ENCODE results near the gene SLC1A7.

SLC1A7 gene

GRCh38 chr1:53174971-53175913 lies 32.8 kb upstream of the SLC1A7 start:
- Histone ChIP-seq H3K36me3 (ENCODE audit: insufficient read depth, low read length) (no peaks in the 10 kb centered on the region), H3K9me3 (ENCODE audit: control insufficient read depth, insufficient read depth, low read length) (no peaks in the 10 kb centered on the region), H3K9ac (ENCODE audit: low read depth, low read length) (no peak overlapping the region), H3K4me1 (ENCODE audit: insufficient read depth, low read length) (peaks cover 16% of the 10 kb centered on the region)

GRCh38 chr1:53172426-53173128 lies 30.1 kb upstream of the SLC1A7 start:
- no peaks in the 10 kb centered on the region for H3K36me3 ChIP-seq (ENCODE audit: insufficient read depth, low read length)
- peaks cover 16% of the 10 kb centered on the region for H3K4me1 ChIP-seq (ENCODE audit: insufficient read depth, low read length)
- no peak overlapping the region for H3K9ac ChIP-seq (ENCODE audit: low read depth, low read length)
- no peaks in the 10 kb centered on the region for H3K9me3 ChIP-seq (ENCODE audit: control insufficient read depth, insufficient read depth, low read length)

- H3K4me1 ChIP-seq (ENCODE audit: insufficient read depth, low read length): peaks cover 7% of the 10 kb centered on the region
- H3K9ac ChIP-seq (ENCODE audit: low read depth, low read length): no peak overlapping the region
- H3K36me3 ChIP-seq (ENCODE audit: insufficient read depth, low read length): no peaks in the 10 kb centered on the region
- H3K9me3 ChIP-seq (ENCODE audit: control insufficient read depth, insufficient read depth, low read length): no peaks in the 10 kb centered on the region
Measured at GRCh38 chr1:53166912-53167311, 24.5 kb upstream of the SLC1A7 start.

- peaks cover 7% of the 10 kb centered on the region for H3K4me1 ChIP-seq (ENCODE audit: insufficient read depth, low read length)
- no peak overlapping the region; the same call in 1 of the 2 replicates for H3K9ac ChIP-seq (ENCODE audit: low read depth, low read length)
- no peaks in the 10 kb centered on the region for H3K36me3 ChIP-seq (ENCODE audit: insufficient read depth, low read length)
- H3K9me3 ChIP-seq (ENCODE audit: control insufficient read depth, insufficient read depth, low read length): no peaks in the 10 kb centered on the region
Measured at GRCh38 chr1:53166366-53166765, 23.9 kb upstream of the SLC1A7 start.

- H3K36me3 ChIP-seq (ENCODE audit: insufficient read depth, low read length): no peaks in the 10 kb centered on the region
Measured at GRCh38 chr1:53165408-53165961, 23.0 kb upstream of the SLC1A7 start.

GRCh38 chr1:53163291-53163768 lies 20.9 kb upstream of the SLC1A7 start:
- no peaks in the 10 kb centered on the region for H3K36me3 ChIP-seq (ENCODE audit: insufficient read depth, low read length)
- peaks cover 7% of the 10 kb centered on the region for H3K4me1 ChIP-seq (ENCODE audit: insufficient read depth, low read length)
- no peaks in the 10 kb centered on the region for H3K9me3 ChIP-seq (ENCODE audit: control insufficient read depth, insufficient read depth, low read length)
- no peak overlapping the region for H3K9ac ChIP-seq (ENCODE audit: low read depth, low read length)

More at GRCh38 chr1:53165408-53165961, 23.0 kb upstream of the SLC1A7 start:
- Histone ChIP-seq H3K9me3 (ENCODE audit: control insufficient read depth, insufficient read depth, low read length) (no peaks in the 10 kb centered on the region), H3K4me1 (ENCODE audit: insufficient read depth, low read length) (peaks cover 7% of the 10 kb centered on the region), H3K9ac (ENCODE audit: low read depth, low read length) (no peak overlapping the region)

- Histone ChIP-seq H3K4me1 (ENCODE audit: insufficient read depth, low read length) (peaks cover 7% of the 10 kb centered on the region), H3K36me3 (ENCODE audit: insufficient read depth, low read length) (no peaks in the 10 kb centered on the region), H3K9ac (ENCODE audit: low read depth, low read length) (no peak overlapping the region), H3K9me3 (ENCODE audit: control insufficient read depth, insufficient read depth, low read length) (no peaks in the 10 kb centered on the region)
Measured at GRCh38 chr1:53162621-53163020, 20.2 kb upstream of the SLC1A7 start.

GRCh38 chr1:53160924-53161378 lies 18.5 kb upstream of the SLC1A7 start:
- H3K9ac ChIP-seq (ENCODE audit: low read depth, low read length): no peak overlapping the region
- peaks cover 7% of the 10 kb centered on the region for H3K4me1 ChIP-seq (ENCODE audit: insufficient read depth, low read length)
- no peaks in the 10 kb centered on the region for H3K9me3 ChIP-seq (ENCODE audit: control insufficient read depth, insufficient read depth, low read length)
- H3K36me3 ChIP-seq (ENCODE audit: insufficient read depth, low read length): no peaks in the 10 kb centered on the region

GRCh38 chr1:53158900-53159299 lies 16.5 kb upstream of the SLC1A7 start:
- no peak overlapping the region for H3K9ac ChIP-seq (ENCODE audit: low read depth, low read length)
- peaks cover 7% of the 10 kb centered on the region for H3K4me1 ChIP-seq (ENCODE audit: insufficient read depth, low read length)
- H3K36me3 ChIP-seq (ENCODE audit: insufficient read depth, low read length): no peaks in the 10 kb centered on the region
- H3K9me3 ChIP-seq (ENCODE audit: control insufficient read depth, insufficient read depth, low read length): 0 out of 2 replicates have a peak, but pooled peaks cover 2% of the 10 kb centered on the region

GRCh38 chr1:53156783-53157182 lies 14.3 kb upstream of the SLC1A7 start:
- Histone ChIP-seq H3K9ac (ENCODE audit: low read depth, low read length) (no peak overlapping the region), H3K36me3 (ENCODE audit: insufficient read depth, low read length) (no peaks in the 10 kb centered on the region), H3K9me3 (ENCODE audit: control insufficient read depth, insufficient read depth, low read length) (0 out of 2 replicates have a peak, but pooled peaks cover 2% of the 10 kb centered on the region), H3K4me1 (ENCODE audit: insufficient read depth, low read length) (no peaks in the 10 kb centered on the region)

GRCh38 chr1:53155945-53156344 lies 13.5 kb upstream of the SLC1A7 start:
- H3K4me1 ChIP-seq (ENCODE audit: insufficient read depth, low read length): no peaks in the 10 kb centered on the region
- 0 out of 2 replicates have a peak, but pooled peaks cover 2% of the 10 kb centered on the region for H3K9me3 ChIP-seq (ENCODE audit: control insufficient read depth, insufficient read depth, low read length)
- no peaks in the 10 kb centered on the region for H3K36me3 ChIP-seq (ENCODE audit: insufficient read depth, low read length)
- no peak overlapping the region for H3K9ac ChIP-seq (ENCODE audit: low read depth, low read length)

GRCh38 chr1:53155534-53155933 lies 13.1 kb upstream of the SLC1A7 start:
- H3K36me3 ChIP-seq (ENCODE audit: insufficient read depth, low read length): no peaks in the 10 kb centered on the region
- 0 out of 2 replicates have a peak, but pooled peaks cover 2% of the 10 kb centered on the region for H3K9me3 ChIP-seq (ENCODE audit: control insufficient read depth, insufficient read depth, low read length)
- no peak overlapping the region for H3K9ac ChIP-seq (ENCODE audit: low read depth, low read length)
- no peaks in the 10 kb centered on the region for H3K4me1 ChIP-seq (ENCODE audit: insufficient read depth, low read length)

GRCh38 chr1:53154859-53155438 lies 12.5 kb upstream of the SLC1A7 start:
- 0 out of 2 replicates have a peak, but pooled peaks cover 2% of the 10 kb centered on the region for H3K9me3 ChIP-seq (ENCODE audit: control insufficient read depth, insufficient read depth, low read length)
- no peak overlapping the region for H3K9ac ChIP-seq (ENCODE audit: low read depth, low read length)
- H3K4me1 ChIP-seq (ENCODE audit: insufficient read depth, low read length): no peaks in the 10 kb centered on the region
- no peaks in the 10 kb centered on the region for H3K36me3 ChIP-seq (ENCODE audit: insufficient read depth, low read length)

GRCh38 chr1:53153752-53154151 lies 11.3 kb upstream of the SLC1A7 start:
- Histone ChIP-seq H3K36me3 (ENCODE audit: insufficient read depth, low read length) (no peaks in the 10 kb centered on the region), H3K4me1 (ENCODE audit: insufficient read depth, low read length) (no peaks in the 10 kb centered on the region), H3K9ac (ENCODE audit: low read depth, low read length) (no peak overlapping the region), H3K9me3 (ENCODE audit: control insufficient read depth, insufficient read depth, low read length) (0 out of 2 replicates have a peak, but pooled peaks cover 2% of the 10 kb centered on the region)

Measured in ES-I3 (cell line).